A549 treated with CpdA at 1 μM for 4 hours (cell line): ENCODE data around the gene B3GALNT1. TPM values are rescaled to one million over a fixed set of nuclear protein-coding genes. Genes with fewer than 3 reads are reported as not detected.

Experiments
- total RNA-seq: library from RNA; stranded (reverse); fragments of 200-300 nt; extraction: Qiagen RNA extraction; gene quantifications from 5 replicates; pipeline ENCODE4 v1.2.3, GENCODE V29; 2022; ENCODE audit warnings: low read depth

B3GALNT1 gene, protein sequence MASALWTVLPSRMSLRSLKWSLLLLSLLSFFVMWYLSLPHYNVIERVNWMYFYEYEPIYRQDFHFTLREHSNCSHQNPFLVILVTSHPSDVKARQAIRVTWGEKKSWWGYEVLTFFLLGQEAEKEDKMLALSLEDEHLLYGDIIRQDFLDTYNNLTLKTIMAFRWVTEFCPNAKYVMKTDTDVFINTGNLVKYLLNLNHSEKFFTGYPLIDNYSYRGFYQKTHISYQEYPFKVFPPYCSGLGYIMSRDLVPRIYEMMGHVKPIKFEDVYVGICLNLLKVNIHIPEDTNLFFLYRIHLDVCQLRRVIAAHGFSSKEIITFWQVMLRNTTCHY
- 0.08 to 0.16 TPM (median 0.09 TPM) in 3 of 5 replicates, not detected in the others for total RNA-seq

DNA sequence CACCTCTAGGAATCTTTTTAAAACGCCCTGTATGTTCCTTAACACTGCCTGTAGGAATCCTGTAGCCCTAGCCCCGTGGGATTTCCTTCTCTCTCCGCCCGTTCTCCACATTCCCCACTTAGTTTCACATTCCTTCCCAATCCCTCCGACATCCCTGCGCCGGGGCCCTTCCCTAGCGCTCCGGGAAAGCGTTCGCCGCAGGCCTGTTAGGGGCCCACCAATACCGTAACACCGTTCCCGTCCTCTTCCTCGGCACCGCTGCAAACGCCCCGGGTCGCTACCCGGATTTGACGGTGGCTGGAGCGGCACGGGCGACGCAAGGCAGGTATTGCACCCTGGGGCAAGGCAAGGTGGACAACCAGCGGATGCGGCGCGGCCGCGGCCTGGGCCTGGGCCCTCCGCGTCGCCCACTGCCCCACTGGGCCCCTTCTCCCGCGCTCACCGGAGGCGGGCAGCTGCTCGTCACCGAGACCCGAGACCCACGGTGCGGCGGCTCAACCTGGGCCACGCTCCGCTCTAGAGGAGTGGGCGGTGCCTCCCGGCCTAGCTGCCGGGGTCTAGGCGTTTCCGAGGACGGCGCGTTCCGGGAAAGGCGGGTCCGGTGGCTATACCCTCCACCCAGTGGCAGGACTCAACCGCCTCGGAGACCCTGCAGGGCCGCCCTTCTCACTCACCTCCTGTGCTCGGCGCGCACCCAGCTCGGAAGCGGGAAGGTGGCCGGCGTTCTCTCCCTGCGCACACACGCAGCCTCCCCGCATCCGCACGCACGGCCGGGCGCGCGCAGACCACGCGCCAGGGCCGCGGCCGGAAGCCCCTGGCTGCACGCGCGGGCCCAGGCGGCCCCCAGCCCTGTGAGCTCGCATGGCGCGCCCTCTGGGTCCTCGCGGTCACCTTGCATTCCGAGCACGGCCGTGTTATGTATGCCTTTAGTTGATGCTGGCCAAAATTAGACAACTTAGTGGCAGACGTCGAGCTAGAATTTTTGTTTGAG lies at the start of gene B3GALNT1:
B3GALNT1 (minus strand) TSS at position 789 of the 991 bp plus-strand sequence. CDS start 18,595 bp downstream, outside the sequence.

Other genes with a start within 250 kb of the B3GALNT1 start
- gene NMD3, start 116.0 kb upstream of the B3GALNT1 start, total RNA-seq = 41.5 to 68.7 TPM (median 45.8 TPM) in 5 replicates